NCI-H1436 (cell line): ENCODE measurements around the gene REG4.
"Not testable (repeated sequence)": the region's sequence is repeated elsewhere in the genome, so short reads cannot be mapped to it uniquely, and the experiment has no call there.

Source experiments
- DNase-seq: peaks from one replicate; lab custom pipeline; 2025; lab: John Stamatoyannopoulos, UW

Gene REG4

DNA sequence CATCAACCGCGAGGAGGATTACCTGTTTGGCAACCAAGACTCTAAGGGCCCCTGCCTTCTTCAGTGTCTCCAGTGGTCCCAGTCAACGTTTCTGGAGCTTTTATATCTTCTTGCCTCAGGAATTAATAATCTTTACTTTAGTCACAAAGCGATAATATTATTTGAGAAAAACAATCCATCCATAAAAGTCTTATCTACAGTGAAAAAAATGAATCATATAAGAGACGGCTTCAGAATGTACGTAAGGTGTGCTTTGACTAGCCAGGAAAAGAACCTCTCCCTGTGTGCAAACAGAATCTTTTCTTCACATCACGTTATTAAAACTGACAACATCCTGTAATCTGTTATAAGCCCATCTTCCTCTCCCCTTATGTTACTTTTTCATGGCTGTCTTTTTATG, at the start of gene REG4:
REG4 (minus strand) TSS at position 74 of the 400 bp plus-strand sequence. CDS start 2,691 bp downstream, outside the sequence.
- no peak for DNase-seq

DNA sequence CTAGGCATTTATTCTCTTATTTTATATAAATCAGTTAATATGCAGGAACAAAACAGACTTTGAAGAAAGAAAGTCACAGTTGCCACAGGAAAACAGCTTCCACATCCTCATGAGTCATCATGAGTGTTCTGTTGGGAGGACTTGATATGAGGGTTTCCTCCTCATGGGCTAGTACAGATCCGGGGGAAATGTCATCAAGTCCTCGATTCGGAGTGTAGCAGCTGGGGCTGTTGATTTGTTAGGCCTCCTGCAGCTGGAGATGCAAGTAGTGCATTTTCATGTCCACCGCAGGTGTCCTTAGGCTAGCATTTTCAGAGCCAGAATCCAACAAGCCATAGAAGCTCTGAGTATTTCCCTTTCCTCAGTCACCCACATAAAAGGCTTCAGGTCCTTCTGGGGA, 48.4 kb upstream of the REG4 start:
- DNase-seq, result no peak

DNA sequence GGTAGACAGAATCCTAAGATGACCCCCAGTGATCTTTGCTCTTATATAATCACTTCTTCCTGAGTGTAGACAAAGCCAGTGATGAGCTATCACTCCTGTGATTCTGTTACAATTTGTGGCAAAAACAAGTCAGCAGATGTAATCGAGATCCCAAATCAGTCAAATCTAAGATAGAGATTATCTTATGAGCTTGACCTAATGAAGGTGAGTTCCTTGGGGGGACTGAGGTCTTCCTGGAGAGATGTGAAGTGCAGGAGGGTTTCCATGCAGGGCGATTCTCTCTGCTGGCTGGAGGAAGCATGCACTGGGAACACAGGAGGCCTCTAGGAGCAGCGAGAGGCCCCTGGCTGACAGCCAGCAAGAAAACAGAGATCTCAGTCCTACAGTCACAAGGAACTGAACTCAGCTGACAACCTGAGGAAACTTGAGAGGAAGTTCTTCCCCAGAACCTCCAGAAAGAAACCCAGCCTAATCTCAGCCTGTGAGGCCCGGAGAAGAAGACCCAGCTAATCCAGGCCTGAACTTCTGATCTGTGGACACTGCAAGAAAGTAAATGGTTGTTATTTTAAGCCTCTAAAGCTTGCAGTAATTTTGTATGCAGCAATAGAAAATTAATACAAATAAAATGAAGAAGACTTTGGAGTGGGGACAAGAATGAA, 47.4 kb upstream of the REG4 start:
- not testable (repeated sequence) for DNase-seq

GRCh38 chr1:119858126-119858525, 46.9 kb upstream of the REG4 start:
- DNase-seq, result no peak

- DNase-seq, result no peak
Measured at GRCh38 chr1:119853155-119853554, 41.9 kb upstream of the REG4 start.

GRCh38 chr1:119844206-119844605, 32.9 kb upstream of the REG4 start:
- not testable (repeated sequence) for DNase-seq

GRCh38 chr1:119841306-119841705, 30.0 kb upstream of the REG4 start:
- DNase-seq, result no peak

GRCh38 chr1:119840745-119841144, 29.5 kb upstream of the REG4 start:
- no peak for DNase-seq

DNA sequence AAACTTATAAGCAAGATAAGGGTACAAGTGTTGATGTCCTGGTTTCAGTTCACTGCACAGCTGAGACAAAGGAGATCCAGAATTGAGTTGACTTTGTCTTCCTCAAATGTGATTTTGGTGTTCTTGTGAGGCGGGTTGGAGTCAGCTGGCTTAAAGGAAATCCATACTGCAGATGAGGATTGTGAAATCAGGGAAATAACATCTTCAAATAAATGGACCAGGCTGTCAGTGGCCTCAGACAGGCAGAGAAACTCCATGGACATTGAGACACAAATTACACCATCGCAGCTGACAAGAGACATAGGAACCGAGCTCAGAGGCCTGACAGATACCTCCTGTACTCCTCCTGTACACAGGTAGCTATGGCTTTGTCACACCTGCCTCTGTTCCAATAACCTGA, 27.0 kb upstream of the REG4 start:
- no peak for DNase-seq

DNA sequence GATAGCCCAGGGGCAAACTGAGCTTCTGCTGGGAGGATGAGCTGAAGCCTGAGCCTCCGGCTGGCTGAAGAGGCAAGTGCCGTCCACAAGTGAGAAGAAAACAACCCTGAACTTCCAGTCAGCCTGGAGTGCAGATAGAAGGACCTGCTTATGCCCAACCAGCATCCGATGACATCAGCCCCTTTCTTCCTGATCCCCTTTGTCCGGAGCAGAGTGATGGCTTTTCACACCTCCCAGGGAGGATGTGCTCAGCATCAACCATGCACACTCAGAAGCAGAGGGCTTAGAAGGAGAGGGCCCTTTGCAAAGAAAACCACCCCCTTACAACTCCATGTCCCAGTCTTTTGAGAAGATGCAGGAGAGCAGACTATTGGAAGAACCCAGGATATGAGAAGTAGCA, 23.7 kb upstream of the REG4 start:
- DNase-seq, result no peak

- DNase-seq, result no peak
Measured at GRCh38 chr1:119831027-119831426, 19.8 kb upstream of the REG4 start.

DNA sequence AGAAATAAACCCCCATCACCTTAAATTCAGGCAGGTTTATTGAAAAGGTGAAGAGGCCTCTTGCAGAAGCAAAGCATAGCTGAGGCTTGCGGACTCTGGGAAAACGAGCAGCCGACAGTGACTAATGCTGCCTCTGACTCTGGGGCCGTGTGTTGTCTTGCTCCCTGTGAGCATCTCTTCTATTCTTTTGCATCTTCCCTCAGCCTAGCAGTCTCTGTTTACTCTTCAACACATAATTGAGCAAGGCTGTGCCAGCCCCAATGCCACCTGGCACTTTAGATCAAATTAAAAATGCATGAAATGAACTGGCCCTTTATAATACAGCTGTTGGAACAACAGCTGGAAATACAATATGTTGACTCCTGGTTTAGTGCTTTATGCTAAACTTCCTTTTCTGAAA, 18.4 kb upstream of the REG4 start:
- peak; percentile 10 for DNase-seq

- not testable (repeated sequence) for DNase-seq
Measured at GRCh38 chr1:119829006-119829405, 17.7 kb upstream of the REG4 start.

GRCh38 chr1:119828266-119828665, 17.0 kb upstream of the REG4 start:
- DNase-seq, result no peak

- DNase-seq, result no peak
Measured at GRCh38 chr1:119827010-119827409, 15.8 kb upstream of the REG4 start.

- no peak for DNase-seq
Measured at GRCh38 chr1:119822406-119822805, 11.1 kb upstream of the REG4 start.

- DNase-seq, result no peak
Measured at GRCh38 chr1:119818181-119818580, 6.9 kb upstream of the REG4 start.

- DNase-seq, result no peak
Measured at GRCh38 chr1:119816407-119816806, 5.1 kb upstream of the REG4 start.

DNA sequence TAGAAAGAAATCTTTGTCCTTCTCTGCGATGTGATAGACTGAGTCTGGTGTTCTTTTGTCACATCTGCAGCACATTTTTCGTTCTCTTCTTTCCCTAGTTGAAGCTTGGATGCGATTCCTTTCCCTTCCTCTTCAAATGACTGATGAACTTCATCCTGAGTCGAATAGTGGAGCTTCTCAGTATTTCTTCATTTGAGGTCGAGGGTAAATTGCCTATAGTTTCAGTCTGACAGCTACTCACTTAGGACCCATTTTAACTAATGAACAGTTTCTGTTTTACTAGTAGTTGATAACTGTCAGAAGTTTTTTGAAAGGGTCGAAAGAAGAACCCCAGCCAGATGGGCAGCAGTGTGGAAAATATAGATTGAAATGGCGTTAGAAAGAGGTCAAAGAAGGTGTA, 4.7 kb upstream of the REG4 start:
- DNase-seq, result no peak

- DNase-seq, result no peak
Measured at GRCh38 chr1:119815361-119815760, 4.1 kb upstream of the REG4 start.

- DNase-seq, result no peak
Measured at GRCh38 chr1:119814288-119814687, 3.0 kb upstream of the REG4 start.

GRCh38 chr1:119811985-119812557, 811 bp upstream of the REG4 start:
- no peak for DNase-seq

DNA sequence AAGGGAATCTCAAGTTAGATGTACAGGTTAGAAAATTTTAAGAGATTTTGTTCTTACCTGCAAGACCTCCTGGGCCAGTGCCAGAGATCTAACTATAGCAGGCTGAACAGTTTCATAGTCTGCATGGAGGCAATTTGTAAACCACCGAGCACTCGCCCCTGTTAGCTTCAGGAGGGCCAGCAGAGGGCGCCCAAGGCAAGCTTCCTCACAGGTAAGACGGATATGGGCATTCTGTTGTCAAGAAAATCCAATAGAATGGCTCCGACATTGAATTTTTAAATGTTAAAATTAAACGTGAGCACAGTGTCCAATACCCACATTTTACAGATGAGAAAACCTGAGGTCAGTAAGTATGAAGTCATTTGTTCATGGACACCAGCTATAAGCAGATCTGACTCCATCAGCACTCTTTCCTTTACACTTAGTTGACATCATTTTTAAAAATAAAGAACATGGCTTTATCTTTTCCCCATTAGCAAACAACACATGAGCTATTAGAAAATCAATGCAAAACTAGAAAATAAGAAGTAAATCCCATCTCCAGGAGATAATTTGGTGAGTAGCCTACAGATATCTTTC, 2.2 kb downstream of the REG4 start:
- peak; percentile 61 for DNase-seq

GRCh38 chr1:119808491-119808890, 2.8 kb downstream of the REG4 start:
- no peak for DNase-seq
